Measurements from ENCODE around the gene TMX4. TPM values are rescaled to one million over a fixed set of nuclear protein-coding genes. Genes with fewer than 3 reads are reported as not detected.

The TMX4 gene
- total RNA-seq, 2 experiments from 2014 or later, result 46.1 to 48.2 TPM

- no peaks in the 10 kb centered on the region for H3K9me3 Mint-ChIP-seq (ENCODE audit: low read depth)
- no peaks in the 10 kb centered on the region for H3K4me1 Mint-ChIP-seq
- CTCF ChIA-PET, result no interaction called here
- H3K4me3 Mint-ChIP-seq, result no peak overlapping the region
- DNase-seq (no peak), ATAC-seq (no peak)
- H3K27me3 Mint-ChIP-seq, result no peaks in the 10 kb centered on the region
- H3K36me3 Mint-ChIP-seq, result peaks cover 22% of the 10 kb centered on the region
- H3K27ac Mint-ChIP-seq, result no peak overlapping the region
These were observed 13.8 kb downstream of the TMX4 start for GRCh38 chr20:8005575-8006366.

DNA sequence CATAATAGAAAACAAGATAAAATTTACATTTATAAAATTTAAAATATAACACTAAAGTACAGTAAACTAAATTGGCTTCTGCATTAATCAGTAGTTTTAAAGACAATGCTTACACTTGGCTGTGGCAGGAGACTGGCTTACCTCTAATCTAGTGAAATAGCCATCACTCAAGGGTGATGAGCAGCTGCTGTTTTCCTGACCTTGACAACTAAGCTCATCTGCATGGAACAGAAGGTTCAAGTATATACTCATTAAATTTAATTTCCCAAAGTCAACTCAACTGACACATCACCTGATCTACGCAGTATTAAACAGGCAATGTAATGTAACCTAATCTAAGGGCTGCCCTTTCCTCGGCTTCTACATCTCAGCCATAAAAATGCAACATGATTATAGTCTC is 14.5 kb downstream of the TMX4 start:
- Mint-ChIP-seq H3K4me1 (no peaks in the 10 kb centered on the region), H3K27me3 (no peaks in the 10 kb centered on the region), H3K36me3 (peaks cover 29% of the 10 kb centered on the region), H3K27ac (no peak overlapping the region), H3K4me3 (no peak overlapping the region), H3K9me3 (ENCODE audit: low read depth) (no peaks in the 10 kb centered on the region)
- CTCF ChIA-PET, result interaction anchor here (1.3 kb wide), 1 partner anchor 24 kb away, joined by 3 read pairs; no protein-coding TSS in a partner anchor
- ATAC-seq (no peak), DNase-seq (no peak)

DNA sequence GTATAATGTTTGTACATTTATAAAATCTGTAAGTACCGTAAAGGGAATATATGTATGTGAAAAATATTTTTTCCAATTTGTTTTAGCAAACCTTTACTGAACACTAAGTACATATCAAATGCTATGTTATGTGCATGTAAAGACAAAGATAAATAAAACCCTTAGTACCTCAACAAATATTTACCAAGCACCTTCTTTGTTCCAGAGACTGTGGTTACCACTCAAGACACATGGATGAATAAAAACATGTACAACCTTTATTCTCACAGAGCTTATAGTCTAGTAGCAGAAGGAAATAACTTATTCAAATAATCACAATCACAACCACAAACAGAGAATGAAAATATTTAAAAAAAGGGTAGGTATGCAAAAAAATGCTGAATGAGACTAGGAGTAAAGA is 17.5 kb downstream of the TMX4 start:
- CTCF ChIA-PET, result no interaction called here
- Mint-ChIP-seq H3K4me1 (no peaks in the 10 kb centered on the region), H3K27me3 (no peaks in the 10 kb centered on the region), H3K36me3 (peaks cover 26% of the 10 kb centered on the region), H3K27ac (no peak overlapping the region), H3K4me3 (no peak overlapping the region), H3K9me3 (ENCODE audit: low read depth) (no peaks in the 10 kb centered on the region)
- ATAC-seq (no peak), DNase-seq (no peak)

GRCh38 chr20:8000796-8001195 is 18.8 kb downstream of the TMX4 start:
- Mint-ChIP-seq H3K4me1 (no peaks in the 10 kb centered on the region), H3K4me3 (no peak overlapping the region), H3K36me3 (peaks cover 22% of the 10 kb centered on the region), H3K27ac (no peak overlapping the region), H3K27me3 (no peaks in the 10 kb centered on the region), H3K9me3 (ENCODE audit: low read depth) (no peaks in the 10 kb centered on the region)
- ATAC-seq, result no peak
- CTCF ChIA-PET, result interaction anchor here (1.4 kb wide), 1 partner anchor 11 kb away, joined by 3 read pairs; no protein-coding TSS in a partner anchor
- DNase-seq, result no peak

GRCh38 chr20:7996898-7997297 is 22.7 kb downstream of the TMX4 start:
- H3K4me3 Mint-ChIP-seq, result no peak overlapping the region
- peaks cover 10% of the 10 kb centered on the region for H3K9me3 Mint-ChIP-seq (ENCODE audit: low read depth)
- H3K36me3 Mint-ChIP-seq, result peaks cover 41% of the 10 kb centered on the region
- CTCF ChIA-PET, result no interaction called here
- no peaks in the 10 kb centered on the region for H3K4me1 Mint-ChIP-seq
- DNase-seq, result no peak
- H3K27ac Mint-ChIP-seq, result no peak overlapping the region
- H3K27me3 Mint-ChIP-seq, result no peaks in the 10 kb centered on the region
- ATAC-seq, result no peak

DNA sequence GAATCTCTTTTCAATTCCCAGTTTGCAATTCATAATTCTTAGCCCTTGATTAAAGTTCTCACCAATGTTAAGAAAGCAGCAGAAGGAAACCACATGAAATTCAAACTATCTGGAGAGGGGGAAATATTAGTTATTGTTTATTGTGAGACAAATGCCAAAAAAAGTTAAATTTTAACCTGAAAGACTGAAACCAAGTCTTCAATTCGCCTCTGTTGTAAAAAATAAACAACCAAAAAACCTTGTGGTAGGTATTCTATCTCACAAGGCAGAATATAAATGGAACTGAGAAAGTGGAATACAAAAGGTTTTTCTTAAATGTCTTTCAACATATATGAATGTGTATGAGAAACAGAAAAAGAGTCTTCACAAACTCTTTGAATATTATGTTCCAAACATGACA is 24.8 kb downstream of the TMX4 start:
- ATAC-seq (no peak), DNase-seq (no peak)
- no peaks in the 10 kb centered on the region for H3K27me3 Mint-ChIP-seq
- H3K27ac Mint-ChIP-seq, result no peak overlapping the region
- peaks cover 10% of the 10 kb centered on the region for H3K9me3 Mint-ChIP-seq (ENCODE audit: low read depth)
- H3K4me1 Mint-ChIP-seq, result no peaks in the 10 kb centered on the region
- no peak overlapping the region for H3K4me3 Mint-ChIP-seq
- CTCF ChIA-PET, result interaction anchor here (1.5 kb wide), 1 partner anchor 17 kb away, joined by 3 read pairs; no protein-coding TSS in a partner anchor
- H3K36me3 Mint-ChIP-seq, result peaks cover 31% of the 10 kb centered on the region

DNA sequence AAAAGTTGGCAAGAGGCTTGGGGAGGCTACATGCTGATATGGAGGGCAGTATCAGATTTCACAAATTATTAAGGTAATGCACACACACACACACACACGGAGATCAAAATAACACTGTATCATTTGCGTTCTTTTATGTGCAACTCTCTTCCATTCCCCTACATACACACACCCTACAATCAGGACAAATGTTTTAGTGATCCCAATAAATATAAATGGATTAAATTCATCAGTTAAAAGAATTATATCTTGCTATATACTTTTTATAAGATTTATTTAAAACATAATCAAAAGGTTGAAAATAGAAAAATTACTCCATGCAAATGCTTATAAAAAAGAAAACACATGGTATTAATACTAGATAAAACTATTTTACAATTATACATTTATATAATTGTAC is 25.9 kb downstream of the TMX4 start:
- CTCF ChIA-PET, result no interaction called here
- Mint-ChIP-seq H3K36me3 (peaks cover 26% of the 10 kb centered on the region), H3K9me3 (ENCODE audit: low read depth) (peaks cover 10% of the 10 kb centered on the region), H3K4me3 (no peak overlapping the region), H3K27ac (no peak overlapping the region), H3K4me1 (no peaks in the 10 kb centered on the region), H3K27me3 (no peaks in the 10 kb centered on the region)
- ATAC-seq, result no peak
- DNase-seq, result no peak

DNA sequence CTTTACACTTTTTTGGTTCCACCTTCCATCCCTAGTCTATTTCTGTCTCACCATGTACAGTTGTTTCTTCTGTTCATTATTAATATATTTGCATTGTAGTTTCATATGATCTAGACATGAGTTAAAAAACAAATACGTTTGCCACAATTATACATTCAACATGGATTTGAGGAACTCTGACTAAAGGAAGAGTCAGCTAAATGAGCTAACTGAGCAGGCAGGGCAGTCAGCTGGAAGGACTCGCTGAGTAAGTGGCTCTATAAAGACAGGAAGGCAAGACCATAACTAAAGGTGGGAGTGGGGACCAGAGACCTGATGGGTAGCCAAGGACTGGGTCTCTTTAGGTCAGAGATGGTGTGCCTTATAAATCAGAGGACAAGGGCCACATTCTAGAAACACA is 26.3 kb downstream of the TMX4 start:
- Mint-ChIP-seq H3K4me3 (no peak overlapping the region), H3K4me1 (no peaks in the 10 kb centered on the region), H3K27ac (no peak overlapping the region), H3K36me3 (peaks cover 26% of the 10 kb centered on the region), H3K27me3 (no peaks in the 10 kb centered on the region), H3K9me3 (ENCODE audit: low read depth) (peaks cover 10% of the 10 kb centered on the region)
- no peak for ATAC-seq
- no peak for DNase-seq
- CTCF ChIA-PET, result interaction anchor here (0.8 kb wide), 1 partner anchor 12 kb away, joined by 3 read pairs; no protein-coding TSS in a partner anchor

DNA sequence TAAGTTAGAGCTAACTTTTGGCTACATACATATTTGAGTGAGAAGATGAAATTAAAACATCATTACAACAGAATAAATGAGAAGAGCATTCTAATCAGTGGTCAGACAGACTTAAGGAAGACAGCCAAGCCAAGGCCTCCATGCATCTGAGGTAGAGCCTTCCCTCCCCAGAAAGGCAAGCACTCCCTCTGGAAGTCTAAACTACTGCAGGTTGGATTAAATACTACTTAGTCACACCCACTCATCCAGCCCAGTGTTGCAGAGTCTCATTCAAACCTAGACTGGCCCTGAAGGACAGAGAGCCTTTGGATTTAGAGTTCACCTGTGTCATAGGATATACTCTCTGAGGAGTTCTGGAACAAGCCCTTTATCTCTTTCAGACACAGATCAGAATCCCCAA is 29.2 kb downstream of the TMX4 start:
- peaks cover 28% of the 10 kb centered on the region for H3K36me3 Mint-ChIP-seq
- H3K4me1 Mint-ChIP-seq, result no peaks in the 10 kb centered on the region
- ATAC-seq (no peak), DNase-seq (no peak)
- H3K27ac Mint-ChIP-seq, result no peak overlapping the region
- no peak overlapping the region for H3K4me3 Mint-ChIP-seq
- CTCF ChIA-PET, result interaction anchor here (0.9 to 2.7 kb wide), 2 partner anchors 10 to 11 kb away, joined by 3 to 7 read pairs; no protein-coding TSS in a partner anchor
- peaks cover 10% of the 10 kb centered on the region for H3K9me3 Mint-ChIP-seq (ENCODE audit: low read depth)
- H3K27me3 Mint-ChIP-seq, result no peaks in the 10 kb centered on the region

GRCh38 chr20:7989379-7989778 is 30.2 kb downstream of the TMX4 start:
- Mint-ChIP-seq H3K9me3 (ENCODE audit: low read depth) (peaks cover 8% of the 10 kb centered on the region), H3K4me1 (no peaks in the 10 kb centered on the region), H3K27me3 (no peaks in the 10 kb centered on the region), H3K36me3 (peaks cover 18% of the 10 kb centered on the region), H3K4me3 (no peak overlapping the region), H3K27ac (no peak overlapping the region)
- no peak for ATAC-seq
- no peak for DNase-seq
- CTCF ChIA-PET, result interaction anchor here (0.9 to 2.7 kb wide), 3 partner anchors 9 to 53 kb away, joined by 3 to 7 read pairs (median 3); no protein-coding TSS in a partner anchor

DNA sequence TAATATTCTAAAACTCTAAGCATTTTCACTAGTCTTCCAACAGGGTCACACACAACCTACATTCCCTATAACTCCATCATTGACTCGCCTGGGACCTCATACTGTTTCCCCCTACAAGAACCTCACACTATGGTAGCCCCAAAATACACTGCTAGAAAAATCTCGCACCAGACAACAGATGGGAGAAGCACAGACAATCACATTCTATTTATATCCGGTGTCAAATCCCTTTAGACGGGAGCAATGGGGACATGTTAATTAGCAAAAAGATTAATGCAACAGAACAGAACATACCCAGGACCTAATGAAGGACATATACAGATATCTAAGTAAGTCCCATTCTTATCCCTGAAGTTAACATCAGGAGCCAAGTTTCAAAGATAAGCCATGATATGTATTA is 33.6 kb downstream of the TMX4 start:
- CTCF ChIA-PET, result no interaction called here
- H3K9me3 Mint-ChIP-seq (ENCODE audit: low read depth), result no peaks in the 10 kb centered on the region
- H3K4me3 Mint-ChIP-seq, result no peak overlapping the region
- peaks cover 16% of the 10 kb centered on the region for H3K36me3 Mint-ChIP-seq
- peaks cover 4% of the 10 kb centered on the region for H3K4me1 Mint-ChIP-seq
- DNase-seq (no peak), ATAC-seq (no peak)
- no peak overlapping the region for H3K27ac Mint-ChIP-seq
- H3K27me3 Mint-ChIP-seq, result no peaks in the 10 kb centered on the region

DNA sequence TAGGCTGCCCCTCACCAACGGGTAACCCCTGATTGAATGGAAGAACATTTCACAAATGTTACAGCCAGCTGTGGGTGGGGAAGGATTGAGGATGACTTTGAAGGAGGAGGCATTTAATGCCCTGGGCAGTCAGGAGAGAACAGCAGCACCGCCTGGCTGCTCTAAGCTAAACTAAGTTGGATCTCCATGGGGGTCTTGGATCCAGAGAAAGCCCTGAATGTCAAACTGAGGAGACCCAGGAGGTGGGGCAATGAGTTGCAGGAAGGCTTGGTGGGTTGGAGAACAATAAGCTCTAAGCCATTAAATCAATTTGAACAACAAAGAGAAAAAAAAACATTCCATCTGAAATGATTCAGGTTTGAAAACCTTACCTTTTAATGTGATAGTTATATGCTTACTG is 35.4 kb downstream of the TMX4 start:
- no peak overlapping the region for H3K27ac Mint-ChIP-seq
- CTCF ChIA-PET, result no interaction called here
- H3K4me3 Mint-ChIP-seq, result no peak overlapping the region
- no peak for DNase-seq
- no peaks in the 10 kb centered on the region for H3K27me3 Mint-ChIP-seq
- peaks cover 22% of the 10 kb centered on the region for H3K36me3 Mint-ChIP-seq
- no peak for ATAC-seq
- H3K9me3 Mint-ChIP-seq (ENCODE audit: low read depth), result no peaks in the 10 kb centered on the region
- H3K4me1 Mint-ChIP-seq, result peaks cover 13% of the 10 kb centered on the region

GRCh38 chr20:7981374-7981773 is 38.2 kb downstream of the TMX4 start:
- ATAC-seq (no peak), DNase-seq (no peak)
- Mint-ChIP-seq H3K27me3 (no peaks in the 10 kb centered on the region), H3K9me3 (ENCODE audit: low read depth) (no peaks in the 10 kb centered on the region), H3K4me3 (no peak overlapping the region), H3K27ac (no peak overlapping the region), H3K36me3 (peaks cover 24% of the 10 kb centered on the region), H3K4me1 (peaks cover 13% of the 10 kb centered on the region)
- CTCF ChIA-PET, result interaction anchor here (1.0 to 1.7 kb wide), 3 partner anchors 23 to 62 kb away, joined by 3 to 4 read pairs (median 3); no protein-coding TSS in a partner anchor
